ENCODE measurements around the gene MBNL1.
"Not testable (repeated sequence)": the region's sequence is repeated elsewhere in the genome, so short reads cannot be mapped to it uniquely, and the experiment has no call there.

Gene MBNL1

DNA sequence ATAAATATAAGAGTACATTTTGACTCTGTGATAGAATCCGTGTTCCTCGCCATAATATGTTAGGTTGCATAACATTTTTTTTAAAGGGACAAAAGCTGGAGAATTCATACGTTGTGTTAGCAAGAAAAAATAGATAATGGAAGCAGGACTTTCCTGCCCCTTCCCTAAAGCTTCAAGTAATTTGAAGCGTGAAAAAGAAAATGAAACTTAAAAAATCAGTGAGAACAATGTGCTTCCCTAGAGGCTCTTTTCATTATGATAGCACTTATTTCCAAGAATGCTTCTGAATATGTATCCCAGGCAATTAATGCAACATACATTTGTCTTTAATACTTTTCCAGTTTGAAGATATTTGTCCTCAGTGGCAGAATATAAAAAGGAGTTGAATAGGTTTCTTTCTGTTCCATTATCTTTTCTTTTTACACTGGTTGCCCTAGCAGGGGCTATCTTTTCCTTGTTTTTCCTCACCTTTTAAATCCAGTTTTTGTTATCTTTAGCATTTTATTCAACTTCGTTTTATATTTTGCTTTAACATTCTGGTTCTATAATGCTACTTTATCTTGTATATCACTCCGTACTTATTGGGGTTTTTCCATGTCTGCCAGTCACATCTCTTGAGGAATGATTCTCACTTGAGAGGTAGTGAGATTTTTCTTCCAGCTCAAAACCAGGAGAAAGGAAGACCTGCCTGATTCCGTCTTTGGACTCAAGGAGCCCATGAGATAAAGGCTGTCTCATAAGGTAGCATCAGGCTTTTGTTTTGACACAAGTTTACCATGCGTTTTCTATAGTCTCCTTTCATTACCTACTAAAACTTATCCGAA lies 113.8 kb downstream of the MBNL1 start:
- no peak for FAIRE-seq

- FAIRE-seq, result no peak
Observed at GRCh38 chr3:152383136-152383606, 114.4 kb downstream of the MBNL1 start.

DNA sequence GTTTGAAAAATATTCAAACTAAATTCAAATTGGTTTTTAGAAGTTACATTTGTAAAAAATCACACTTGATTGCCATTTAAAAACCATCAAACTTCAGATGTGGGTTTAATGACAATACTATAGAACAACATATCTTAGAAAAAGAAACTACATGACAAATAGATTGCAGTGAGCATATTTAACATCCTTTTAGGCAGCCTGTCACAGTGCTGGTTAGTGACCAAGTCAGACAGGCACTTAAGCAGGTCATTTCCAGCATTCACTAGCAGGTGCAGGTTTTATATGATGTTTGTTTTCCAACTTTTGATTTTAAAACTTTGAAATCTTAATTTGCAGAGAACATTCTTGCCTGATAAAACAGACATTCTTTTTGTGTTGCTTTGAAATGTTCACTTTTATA lies 115.7 kb downstream of the MBNL1 start:
- FAIRE-seq, result no peak

DNA sequence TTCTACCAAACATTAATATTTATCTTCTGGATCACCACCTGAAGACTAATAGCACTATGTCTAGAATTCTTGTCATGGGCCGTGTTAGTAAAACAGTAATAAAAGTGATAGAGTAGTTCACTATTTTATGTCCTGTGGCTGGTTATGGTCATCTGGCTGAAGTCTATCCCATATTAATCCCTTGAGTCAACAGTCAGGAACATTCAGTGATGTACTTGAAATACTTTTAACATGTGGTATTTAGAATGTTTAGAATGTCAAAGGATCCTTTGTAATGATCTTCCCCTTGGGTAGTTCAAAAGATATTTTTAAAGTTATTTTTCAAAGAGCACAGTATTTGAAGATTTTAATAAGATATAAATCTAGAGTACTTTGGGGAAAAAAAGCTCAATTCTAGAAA lies 117.0 kb downstream of the MBNL1 start:
- FAIRE-seq, result no peak

- FAIRE-seq, result no peak
Observed at GRCh38 chr3:152386208-152386607, 117.5 kb downstream of the MBNL1 start.

DNA sequence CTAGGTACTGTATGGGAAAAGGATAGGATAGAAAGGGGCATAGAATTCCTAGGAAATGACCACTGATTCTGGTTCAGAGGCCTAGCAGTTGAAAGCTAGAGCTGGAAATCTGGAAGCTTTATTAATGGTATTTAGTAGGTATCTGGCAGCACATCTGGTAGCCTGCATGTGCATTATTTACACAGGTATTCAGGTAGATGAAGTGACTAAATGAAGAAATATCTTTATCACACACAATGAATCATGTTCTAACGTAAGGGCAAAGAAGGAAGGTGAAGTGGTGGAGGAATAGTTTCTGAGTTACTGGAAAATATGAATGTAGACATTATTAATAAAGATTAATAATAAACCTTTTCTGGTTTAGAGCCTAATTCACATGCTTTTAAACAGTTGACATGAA lies 119.9 kb downstream of the MBNL1 start:
- FAIRE-seq, result no peak

- FAIRE-seq, result no peak
Observed at GRCh38 chr3:152389316-152389934, 120.7 kb downstream of the MBNL1 start.

- FAIRE-seq, result no peak
Observed at GRCh38 chr3:152390647-152391046, 121.9 kb downstream of the MBNL1 start.

DNA sequence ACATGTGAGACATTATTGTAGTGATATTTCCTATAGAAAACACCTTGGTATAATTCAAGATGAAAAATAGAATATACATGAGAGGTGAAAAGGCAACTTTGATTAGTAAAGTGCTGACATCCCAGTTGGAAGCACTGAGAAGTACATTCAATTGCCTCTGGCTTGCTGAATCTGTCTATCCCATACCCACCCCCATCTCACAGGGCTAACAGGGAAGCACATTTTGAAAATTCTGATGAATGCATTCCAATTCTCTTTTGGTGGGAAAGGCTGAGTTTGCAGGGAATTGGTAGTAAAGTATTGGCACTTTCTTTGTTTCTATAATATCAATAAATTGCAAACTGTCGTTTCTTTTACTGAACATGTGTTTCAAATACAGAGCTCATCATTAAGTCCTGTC lies 122.9 kb downstream of the MBNL1 start:
- no peak for FAIRE-seq

DNA sequence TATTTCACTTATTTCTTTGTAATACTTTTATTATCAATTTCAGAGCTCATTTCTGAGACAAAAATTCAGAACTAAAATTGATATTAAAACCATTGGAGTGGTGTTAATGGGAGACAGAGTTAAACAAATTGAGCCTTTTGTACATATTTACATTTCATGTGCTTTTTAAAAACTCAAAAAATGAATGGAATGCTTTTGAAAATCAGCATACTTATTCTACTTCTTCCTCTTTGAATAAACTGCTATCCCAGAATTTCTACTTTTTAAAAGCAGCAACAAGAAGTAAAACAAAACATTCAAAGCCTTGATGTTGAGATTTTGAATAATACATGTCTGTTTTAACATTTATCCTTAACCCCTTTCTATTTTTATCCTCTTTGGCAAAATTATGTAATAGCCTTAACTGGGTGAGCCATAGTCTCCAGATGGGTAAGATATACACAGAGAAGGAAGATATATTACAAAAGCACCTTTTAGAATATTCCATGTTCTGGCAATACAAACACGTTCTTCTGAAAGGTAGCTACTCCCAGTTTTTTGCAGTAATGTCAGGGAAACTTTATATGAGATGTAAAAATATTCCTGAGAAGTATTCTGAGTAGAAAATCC lies 123.6 kb downstream of the MBNL1 start:
- no peak for FAIRE-seq

GRCh38 chr3:152394246-152394645 lies 125.5 kb downstream of the MBNL1 start:
- no peak for FAIRE-seq

- no peak for FAIRE-seq
Observed at GRCh38 chr3:152395764-152396163, 127.0 kb downstream of the MBNL1 start.

- no peak for FAIRE-seq
Observed at GRCh38 chr3:152396867-152397266, 128.1 kb downstream of the MBNL1 start.

GRCh38 chr3:152397348-152397747 lies 128.6 kb downstream of the MBNL1 start:
- FAIRE-seq, result not testable (repeated sequence)

DNA sequence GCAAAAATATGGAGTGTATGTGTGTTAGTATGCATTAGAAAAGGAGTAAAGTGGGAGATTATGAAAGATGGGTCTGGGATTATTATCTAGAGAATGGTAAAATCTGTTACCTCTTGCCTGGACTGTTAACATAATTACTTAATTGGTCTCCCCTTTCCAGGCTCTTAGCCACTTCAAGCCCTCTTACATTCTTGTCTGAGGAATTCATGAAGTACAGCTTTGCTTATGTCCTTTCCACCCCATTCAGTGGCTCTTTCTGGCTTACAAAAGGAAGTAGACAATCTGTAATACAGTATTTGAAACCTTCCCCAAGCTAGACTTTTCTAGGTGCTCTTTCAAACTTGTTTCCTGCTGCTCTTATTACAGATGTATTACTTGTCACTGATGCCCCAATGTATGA lies 129.8 kb downstream of the MBNL1 start:
- FAIRE-seq, result no peak

DNA sequence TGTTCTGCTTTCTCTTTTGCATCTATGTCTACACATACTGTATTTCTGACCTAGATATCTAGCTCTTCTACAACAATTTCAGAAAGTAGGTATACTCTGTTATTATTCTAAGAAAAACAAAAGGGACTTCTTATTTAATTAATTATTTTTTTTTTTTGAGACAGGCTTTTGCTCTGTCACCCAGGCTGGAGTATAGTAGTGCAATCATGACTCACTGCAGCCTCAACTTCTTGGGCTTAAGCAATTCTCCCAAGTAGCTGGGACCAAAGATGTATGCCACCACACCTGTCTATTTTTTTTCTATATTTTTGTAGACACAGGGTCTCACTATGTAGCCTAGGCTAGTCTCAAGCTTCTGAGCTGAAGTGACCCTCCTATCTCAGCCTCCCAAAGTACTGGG lies 130.6 kb downstream of the MBNL1 start:
- no peak for FAIRE-seq

- no peak for FAIRE-seq
Observed at GRCh38 chr3:152400887-152401286, 132.2 kb downstream of the MBNL1 start.

DNA sequence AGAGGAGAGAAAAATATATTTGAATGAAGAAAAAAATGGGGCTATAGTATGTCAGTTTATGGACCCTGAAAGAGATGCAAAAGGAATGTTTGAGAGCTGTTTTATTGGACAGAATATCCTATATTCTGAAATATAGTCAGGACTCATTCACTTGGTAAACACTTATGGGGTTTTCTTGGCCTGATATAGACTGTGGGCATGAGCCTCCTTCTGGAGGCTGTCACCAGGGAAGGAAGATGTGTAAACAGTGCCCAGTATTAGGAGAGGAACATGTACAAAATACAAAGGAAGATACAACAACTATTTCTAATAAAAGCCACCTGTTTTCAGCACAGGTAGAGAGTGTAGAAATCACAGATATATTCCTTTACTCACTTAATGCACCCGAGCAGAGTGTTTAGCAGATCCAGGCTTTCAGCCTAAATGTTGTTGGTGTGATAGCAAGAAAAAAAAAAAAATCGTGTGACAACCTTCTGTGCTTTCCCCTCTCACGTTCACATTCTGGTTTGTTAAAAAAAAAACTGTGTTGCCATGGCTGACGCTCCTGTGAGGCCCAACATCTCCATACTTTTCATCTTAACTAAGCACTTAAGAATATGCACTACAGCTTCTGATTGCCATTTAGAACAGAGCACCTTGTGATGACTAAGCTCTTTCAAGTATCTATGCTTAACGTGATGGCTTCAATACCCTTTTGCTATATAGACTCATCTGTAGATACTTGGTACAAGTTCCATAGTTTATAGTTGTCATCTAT lies 134.1 kb downstream of the MBNL1 start:
- no peak for FAIRE-seq

GRCh38 chr3:152403632-152404066 lies 134.9 kb downstream of the MBNL1 start:
- no peak for FAIRE-seq

- FAIRE-seq, result no peak
Observed at GRCh38 chr3:152404976-152405375, 136.2 kb downstream of the MBNL1 start.

DNA sequence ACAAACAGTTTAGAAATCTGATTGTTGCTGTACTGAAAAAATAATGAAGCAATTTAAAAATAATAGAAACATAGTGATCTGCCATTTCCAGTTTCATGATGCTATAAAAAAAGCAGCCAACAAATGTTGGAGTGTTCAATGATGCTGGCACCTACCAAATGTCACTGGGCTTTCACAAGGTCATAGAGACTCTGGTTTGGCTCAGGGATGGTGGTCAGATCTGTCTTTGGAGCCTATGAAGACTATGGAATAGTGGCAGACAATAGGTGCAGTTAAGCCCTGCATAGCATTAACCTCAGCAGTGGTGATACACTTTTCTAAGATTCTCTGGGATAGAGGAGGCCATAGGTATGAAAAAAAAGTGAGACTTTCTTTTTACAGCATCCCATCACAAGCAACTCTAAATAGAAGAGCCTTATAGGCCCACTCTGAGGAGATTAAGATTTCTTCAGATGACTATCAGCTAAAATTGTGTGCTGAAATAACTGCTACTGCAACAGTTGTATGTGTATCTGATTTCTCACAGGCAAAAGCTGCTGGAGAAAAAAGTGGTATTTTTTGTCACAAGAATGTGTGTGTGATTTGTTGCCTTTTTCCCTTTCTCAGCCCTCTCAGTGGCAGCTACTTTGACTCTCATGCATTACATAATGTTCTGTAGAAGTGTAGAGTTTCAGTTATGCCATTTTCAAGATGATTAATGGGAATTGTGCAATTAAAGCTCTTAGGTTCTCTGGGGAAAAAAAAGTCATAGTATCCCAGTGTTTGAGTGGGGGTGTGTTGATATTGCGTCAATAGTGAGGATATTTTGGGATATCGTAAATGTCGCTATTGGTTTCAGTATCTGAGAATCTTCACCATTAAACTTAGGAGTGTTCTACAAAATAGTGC lies 137.4 kb downstream of the MBNL1 start:
- FAIRE-seq, result no peak

DNA sequence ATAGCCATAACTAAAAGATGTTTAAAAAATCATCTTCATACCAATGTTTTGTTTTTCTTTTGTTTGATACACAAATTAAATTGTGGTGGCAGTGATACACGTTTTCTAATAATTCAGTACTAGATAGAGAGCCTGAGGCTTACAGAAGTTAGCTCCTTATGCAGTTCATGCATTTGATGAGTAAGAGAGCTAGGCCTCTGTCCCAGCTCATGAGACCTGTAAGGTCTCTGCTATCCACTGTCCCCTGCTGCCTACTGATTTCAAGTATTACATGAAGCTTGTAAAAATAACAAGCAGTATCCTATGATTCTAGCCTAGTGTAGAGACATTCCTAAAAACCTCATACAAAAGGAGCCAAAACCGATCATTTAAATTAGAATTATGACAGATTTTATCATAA lies 144.5 kb downstream of the MBNL1 start:
- no peak for FAIRE-seq

Data from G401.6 (cell line).